Mucosa of stomach (tissue), 1 donor: ENCODE data around the gene ID2.

Experiments used
- H3K27me3 ChIP-seq: one replicate; pipeline ENCODE4 v1.7.0; 2013; ENCODE audit warnings: mild to moderate bottlenecking, low read length; ENCODE audit not compliant: control insufficient read depth, insufficient read depth
- H3K36me3 ChIP-seq: one replicate; pipeline ENCODE4 v1.7.0; 2013; ENCODE audit warnings: low read length; ENCODE audit not compliant: control insufficient read depth, insufficient read depth
- H3K4me1 ChIP-seq: one replicate; pipeline ENCODE4 v1.7.0; 2013; ENCODE audit warnings: mild to moderate bottlenecking, low read length; ENCODE audit not compliant: control insufficient read depth, insufficient read depth
- H3K4me3 ChIP-seq: one replicate; pipeline ENCODE4 v1.7.0; 2013; ENCODE audit warnings: low read length
- H3K9ac ChIP-seq: one replicate; pipeline ENCODE4 v1.7.0; 2013; ENCODE audit warnings: mild to moderate bottlenecking, low read length, moderate library complexity
- H3K9me3 ChIP-seq: one replicate; pipeline ENCODE4 v1.7.0; 2013; ENCODE audit warnings: mild to moderate bottlenecking, low read length, moderate library complexity; ENCODE audit not compliant: control insufficient read depth
- donor health status: Pancreatic carcinoma.

Gene ID2

DNA sequence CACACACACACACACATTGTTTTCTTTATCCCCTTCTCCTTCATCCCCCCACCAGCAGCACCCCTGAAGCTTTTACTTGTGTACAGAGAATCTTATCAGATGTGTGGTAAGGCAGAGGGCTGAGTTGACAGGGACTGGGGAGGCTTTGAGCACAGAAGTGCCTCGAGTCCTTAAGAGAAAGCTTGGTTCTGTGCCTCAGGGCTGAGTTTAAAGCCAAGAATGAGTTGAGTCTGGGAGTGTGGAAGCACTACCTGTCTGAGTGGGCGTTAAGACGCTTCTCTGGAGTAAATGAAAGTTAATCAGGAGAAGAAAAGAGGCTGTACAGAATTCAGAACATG is 2.7 kb downstream of the ID2 start:
- Histone ChIP-seq H3K4me1 (no peaks in the 10 kb centered on the region), H3K36me3 (no peaks in the 10 kb centered on the region), H3K9ac (peak overlapping the region; percentile 62), H3K4me3 (peak overlapping the region; percentile 15), H3K27me3 (no peaks in the 10 kb centered on the region), H3K9me3 (no peaks in the 10 kb centered on the region)

DNA sequence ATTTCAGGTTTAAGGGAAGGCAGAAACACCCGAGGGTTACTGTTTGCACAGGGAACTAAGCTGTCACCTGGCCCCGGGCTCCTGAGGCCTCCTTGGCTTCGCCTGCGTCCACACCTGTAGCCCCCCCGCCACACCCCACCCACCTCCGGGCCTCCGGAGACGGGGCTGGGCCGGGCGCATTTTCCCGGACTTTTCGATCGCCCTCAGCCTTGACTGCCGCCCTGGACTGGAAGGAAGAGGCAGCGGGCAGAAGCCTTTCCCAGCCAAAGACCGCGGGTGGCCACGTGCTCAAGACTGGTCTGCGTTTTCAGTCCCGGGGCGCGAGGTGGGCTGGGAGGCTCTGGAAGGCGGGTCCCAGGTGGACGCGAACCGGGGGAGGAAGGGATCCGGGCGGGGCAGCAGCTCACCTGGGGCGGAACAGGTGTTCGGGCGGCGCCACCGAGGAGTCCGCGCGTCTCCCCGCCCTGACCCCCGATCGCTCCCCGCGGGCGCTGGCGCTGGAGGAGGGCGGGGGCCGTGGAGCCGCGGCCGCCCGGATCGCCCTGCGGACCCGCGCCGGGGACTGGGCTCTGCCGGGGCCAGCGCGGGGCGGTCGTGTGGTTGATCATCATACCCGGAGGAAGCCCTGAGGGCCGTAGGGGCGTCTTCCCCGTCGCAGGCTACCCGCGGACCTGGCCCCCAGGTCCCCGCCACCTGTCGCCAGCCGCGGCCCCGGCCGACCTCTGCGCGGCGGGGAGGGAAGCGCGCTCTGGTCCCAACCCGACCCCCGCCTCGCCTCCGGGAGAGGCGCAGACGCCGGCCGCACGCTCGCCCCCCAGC is 3.2 kb downstream of the ID2 start:
- Histone ChIP-seq H3K9ac (peak overlapping the region; percentile 62), H3K9me3 (no peaks in the 10 kb centered on the region), H3K36me3 (no peaks in the 10 kb centered on the region), H3K4me3 (peak overlapping the region; percentile 15), H3K4me1 (no peaks in the 10 kb centered on the region), H3K27me3 (no peaks in the 10 kb centered on the region)

- Histone ChIP-seq H3K9ac (peak overlapping the region; percentile 62), H3K4me1 (no peaks in the 10 kb centered on the region), H3K27me3 (no peaks in the 10 kb centered on the region), H3K4me3 (no peak overlapping the region), H3K36me3 (no peaks in the 10 kb centered on the region), H3K9me3 (no peaks in the 10 kb centered on the region)
Observed at GRCh38 chr2:8685697-8686358, 4.0 kb downstream of the ID2 start.

- Histone ChIP-seq H3K4me1 (peaks cover 7% of the 10 kb centered on the region), H3K9ac (no peak overlapping the region), H3K4me3 (no peak overlapping the region), H3K27me3 (peaks cover 9% of the 10 kb centered on the region), H3K9me3 (no peaks in the 10 kb centered on the region), H3K36me3 (no peaks in the 10 kb centered on the region)
Observed at GRCh38 chr2:8691859-8692437, 10.1 kb downstream of the ID2 start.

DNA sequence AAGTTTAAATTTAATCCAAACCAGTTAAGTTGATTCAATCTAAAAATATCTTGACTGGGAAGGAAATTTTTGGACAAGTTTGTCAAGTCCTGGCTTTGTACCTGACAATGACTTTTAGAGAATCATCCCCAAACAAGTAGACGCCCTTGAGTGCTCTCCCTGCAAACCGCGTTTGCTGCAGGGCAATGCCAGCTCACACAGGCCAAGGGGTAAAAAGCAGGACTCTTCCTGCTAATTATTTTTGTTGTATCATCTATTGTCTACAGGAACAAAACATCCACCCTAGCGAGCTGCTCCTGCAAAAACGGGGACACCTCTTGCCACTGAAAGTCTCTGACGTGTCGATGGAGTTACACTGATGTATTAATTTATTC is 10.9 kb downstream of the ID2 start:
- Histone ChIP-seq H3K9ac (no peak overlapping the region), H3K9me3 (no peaks in the 10 kb centered on the region), H3K27me3 (peaks cover 9% of the 10 kb centered on the region), H3K4me1 (peaks cover 7% of the 10 kb centered on the region), H3K36me3 (no peaks in the 10 kb centered on the region), H3K4me3 (peak overlapping the region; percentile 31)

- H3K36me3 ChIP-seq: no peaks in the 10 kb centered on the region
- H3K9me3 ChIP-seq: no peaks in the 10 kb centered on the region
- H3K4me1 ChIP-seq: peaks cover 7% of the 10 kb centered on the region
- no peak overlapping the region for H3K9ac ChIP-seq
- peak overlapping the region; percentile 31 for H3K4me3 ChIP-seq
- H3K27me3 ChIP-seq: peaks cover 9% of the 10 kb centered on the region
Observed at GRCh38 chr2:8693157-8693821, 11.4 kb downstream of the ID2 start.

GRCh38 chr2:8694737-8695136 is 12.9 kb downstream of the ID2 start:
- Histone ChIP-seq H3K27me3 (peaks cover 9% of the 10 kb centered on the region), H3K4me1 (peaks cover 7% of the 10 kb centered on the region), H3K9ac (no peak overlapping the region), H3K4me3 (no peak overlapping the region), H3K36me3 (no peaks in the 10 kb centered on the region), H3K9me3 (no peaks in the 10 kb centered on the region)

DNA sequence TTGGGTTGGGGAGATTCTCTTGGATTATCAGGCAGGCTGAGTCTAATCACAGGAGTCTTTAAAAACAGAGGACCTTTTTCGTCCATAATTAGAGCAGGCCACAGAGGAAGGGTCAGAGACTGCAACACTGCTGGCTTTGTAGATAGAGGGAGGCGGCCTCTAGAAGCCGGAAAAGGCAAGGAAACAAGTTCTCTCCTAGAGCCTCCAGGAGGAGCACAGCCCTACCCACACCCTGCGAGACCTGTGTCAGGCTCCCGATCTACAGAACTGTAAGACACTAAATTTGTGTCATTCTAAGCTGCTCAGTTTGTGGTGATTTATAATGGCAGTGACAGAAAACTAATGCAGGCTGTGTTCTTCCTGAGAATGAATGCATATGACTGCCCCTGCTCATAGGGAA is 15.3 kb downstream of the ID2 start:
- Histone ChIP-seq H3K9ac (no peak overlapping the region), H3K4me3 (no peak overlapping the region), H3K9me3 (no peaks in the 10 kb centered on the region), H3K36me3 (no peaks in the 10 kb centered on the region), H3K4me1 (peaks cover 7% of the 10 kb centered on the region), H3K27me3 (peaks cover 9% of the 10 kb centered on the region)

DNA sequence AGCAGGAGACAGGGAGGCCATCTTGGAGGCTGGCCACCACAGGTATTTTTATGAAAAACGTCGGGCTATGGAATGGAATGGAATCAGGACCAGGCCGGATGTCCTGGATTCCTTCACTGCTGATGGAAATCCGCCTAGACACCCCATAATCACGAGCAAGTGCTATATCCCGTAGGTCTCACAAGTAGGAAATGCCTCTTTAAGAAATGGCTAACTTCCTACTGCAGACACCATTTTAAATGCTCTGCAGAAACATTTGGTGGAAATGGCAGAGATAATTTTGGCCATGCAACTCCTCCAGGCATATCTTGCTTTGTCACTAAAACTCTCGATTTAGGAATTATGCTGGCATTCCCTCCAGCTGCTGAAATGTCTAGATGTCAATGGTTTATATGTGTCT is 18.0 kb downstream of the ID2 start:
- Histone ChIP-seq H3K4me1 (no peaks in the 10 kb centered on the region), H3K36me3 (no peaks in the 10 kb centered on the region), H3K4me3 (no peak overlapping the region), H3K9ac (no peak overlapping the region), H3K27me3 (no peaks in the 10 kb centered on the region), H3K9me3 (no peaks in the 10 kb centered on the region)

GRCh38 chr2:8701681-8702379 is 20.0 kb downstream of the ID2 start:
- H3K36me3 ChIP-seq: no peaks in the 10 kb centered on the region
- no peaks in the 10 kb centered on the region for H3K9me3 ChIP-seq
- no peak overlapping the region for H3K4me3 ChIP-seq
- no peaks in the 10 kb centered on the region for H3K27me3 ChIP-seq
- no peak overlapping the region for H3K9ac ChIP-seq
- H3K4me1 ChIP-seq: no peaks in the 10 kb centered on the region

- Histone ChIP-seq H3K36me3 (no peaks in the 10 kb centered on the region), H3K4me3 (no peak overlapping the region), H3K4me1 (no peaks in the 10 kb centered on the region), H3K9me3 (no peaks in the 10 kb centered on the region), H3K27me3 (no peaks in the 10 kb centered on the region), H3K9ac (no peak overlapping the region)
Observed at GRCh38 chr2:8704906-8705305, 23.1 kb downstream of the ID2 start.
